ENCODE results near the gene SFMBT2. TPM values are rescaled to one million over a fixed set of nuclear protein-coding genes. Genes with fewer than 3 reads are reported as not detected.

The SFMBT2 gene
- total RNA-seq, 6 experiments from 2014 or later = 1.4 to 3.4 (median 1.8) TPM

DNA sequence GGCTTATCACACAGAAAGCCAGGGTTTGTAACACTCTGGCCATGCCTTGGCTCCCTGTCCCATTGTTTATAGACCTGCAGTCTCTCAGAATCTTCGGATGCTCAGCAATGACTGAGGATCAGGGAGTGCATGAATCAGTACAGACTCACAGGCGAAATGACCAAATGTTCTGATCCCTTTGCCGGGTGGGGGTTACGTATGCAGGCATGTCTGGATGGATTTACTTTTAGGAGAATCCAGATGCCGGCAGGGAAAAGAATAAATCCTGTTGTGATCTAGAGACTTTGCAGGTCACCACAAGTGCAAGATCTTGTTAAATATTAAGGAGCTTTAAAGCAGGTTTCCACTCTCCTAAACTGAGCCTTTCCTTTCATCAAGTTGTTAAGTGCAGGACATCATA, 149.5 kb downstream of the SFMBT2 start:
- H3K27ac ChIP-seq = no peak overlapping the region
- WGBS (ENCODE audit: insufficient coverage, low coverage, low lambda C conversion rate, missing lambda C conversion rate) = 88% methylated on average over 5 of the region's 5 CpGs
- TF ChIP-seq CTCF (IDR thresholded peaks at IDR 0.05) (no peak), POLR2A (IDR thresholded peaks at IDR 0.05) (no peak)
- DNase-seq = no peak
- H3K27me3 ChIP-seq = no peaks in the 10 kb centered on the region
- intact Hi-C loops (cut with DNase I) = no loop called here
- no peaks in the 10 kb centered on the region for H3K9me3 ChIP-seq
- H3K36me3 ChIP-seq = no peaks in the 10 kb centered on the region
- ATAC-seq = no peak
- H3K4me3 ChIP-seq = no peak overlapping the region
- H3K4me1 ChIP-seq = no peaks in the 10 kb centered on the region

DNA sequence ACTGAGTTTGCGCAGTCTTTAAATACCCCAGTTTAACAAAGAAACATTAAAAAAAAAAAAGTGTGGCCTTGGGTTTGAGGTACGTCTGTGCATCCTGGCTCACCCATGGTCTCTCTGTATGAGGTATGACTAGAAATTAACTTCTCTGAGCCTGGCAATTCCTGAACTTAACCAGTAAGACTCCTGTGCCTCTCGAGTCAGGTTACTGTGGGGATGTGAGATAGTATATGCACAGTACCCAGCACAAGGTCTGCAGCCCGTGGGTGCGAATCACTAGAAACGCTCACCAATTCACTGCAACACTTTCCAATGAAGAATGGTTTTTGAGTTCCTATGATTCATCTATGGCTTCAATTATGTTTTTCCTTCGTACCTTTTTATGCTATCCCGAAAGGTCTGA, 149.9 kb downstream of the SFMBT2 start:
- intact Hi-C loops (cut with DNase I) = no loop called here
- WGBS (ENCODE audit: insufficient coverage, low coverage, low lambda C conversion rate, missing lambda C conversion rate) = 89% methylated on average over 8 of the region's 8 CpGs
- H3K4me3 ChIP-seq = no peak overlapping the region
- no peaks in the 10 kb centered on the region for H3K4me1 ChIP-seq
- ATAC-seq (no peak), DNase-seq (no peak)
- no peaks in the 10 kb centered on the region for H3K36me3 ChIP-seq
- H3K9me3 ChIP-seq = no peaks in the 10 kb centered on the region
- H3K27ac ChIP-seq = no peak overlapping the region
- H3K27me3 ChIP-seq = no peaks in the 10 kb centered on the region
- no peak for TF ChIP-seq CTCF (IDR thresholded peaks at IDR 0.05)
- TF ChIP-seq POLR2A (IDR thresholded peaks at IDR 0.05) = no peak

DNA sequence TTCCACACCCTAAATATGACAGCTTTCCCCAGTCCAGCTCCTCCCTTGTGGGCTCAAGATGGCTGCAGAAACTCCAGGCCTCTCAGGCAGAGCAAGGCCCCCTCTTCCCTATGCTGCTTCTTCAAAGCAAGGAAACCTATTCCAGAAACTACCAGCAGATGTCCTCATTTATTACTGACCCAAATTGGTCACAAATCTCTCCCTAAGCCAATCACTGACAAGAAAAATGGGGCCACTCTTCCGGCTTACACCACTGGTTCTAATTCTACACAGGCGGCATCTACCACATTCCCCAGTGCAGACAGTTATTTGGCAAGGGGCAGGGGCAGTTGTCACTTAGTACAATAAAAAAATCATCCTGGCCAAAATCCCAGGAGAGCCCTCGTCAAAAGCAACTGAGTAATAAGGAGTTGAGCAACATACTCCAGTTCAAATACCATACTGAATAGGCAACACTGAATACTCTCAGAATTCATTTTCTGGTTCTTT, 150.4 kb downstream of the SFMBT2 start:
- 16% methylated on average over 3 of the region's 3 CpGs for WGBS (ENCODE audit: insufficient coverage, low coverage, low lambda C conversion rate, missing lambda C conversion rate)
- ATAC-seq (peak; percentile 80 to 89 (median 85)), DNase-seq (no peak)
- Histone ChIP-seq H3K36me3 (no peaks in the 10 kb centered on the region), H3K9me3 (no peaks in the 10 kb centered on the region), H3K4me1 (no peaks in the 10 kb centered on the region), H3K27ac (no peak overlapping the region), H3K4me3 (no peak overlapping the region), H3K27me3 (no peaks in the 10 kb centered on the region)
- intact Hi-C loops (cut with DNase I) = no loop called here
- TF ChIP-seq POLR2A (IDR thresholded peaks at IDR 0.05) = no peak
- peak; percentile 50 to 64 (median 54) for TF ChIP-seq CTCF (IDR thresholded peaks at IDR 0.05)

DNA sequence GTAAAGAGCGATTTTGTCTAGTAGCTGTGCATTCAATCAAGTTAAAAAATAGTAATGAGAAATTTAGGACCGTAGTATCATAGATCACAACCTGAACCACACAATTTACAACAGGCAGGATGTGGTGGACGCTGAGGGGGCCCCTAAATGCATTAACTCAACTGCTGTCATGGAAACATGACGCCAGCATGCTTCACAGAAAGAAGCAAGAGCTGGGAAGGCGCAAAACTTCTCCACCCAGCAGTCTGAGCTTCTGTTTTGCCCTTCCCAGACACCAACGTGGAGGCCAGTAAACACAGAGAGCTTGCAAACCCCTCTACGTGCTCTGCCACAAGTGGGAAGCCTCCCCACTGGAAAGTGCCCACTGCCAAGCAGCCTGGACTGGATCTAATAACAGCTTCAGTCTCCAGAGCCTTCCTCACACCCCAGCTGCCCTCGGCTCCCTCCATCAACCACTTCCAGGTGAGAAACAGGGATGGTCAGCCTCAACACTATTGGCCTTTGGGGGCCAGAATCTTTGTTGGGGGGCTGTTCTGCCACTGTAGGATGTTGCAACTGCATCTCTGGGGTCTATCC, 151.8 kb downstream of the SFMBT2 start:
- 33% methylated on average over 6 of the region's 8 CpGs for WGBS (ENCODE audit: insufficient coverage, low coverage, low lambda C conversion rate, missing lambda C conversion rate)
- no peaks in the 10 kb centered on the region for H3K27me3 ChIP-seq
- ATAC-seq (no peak), DNase-seq (no peak)
- H3K9me3 ChIP-seq = no peaks in the 10 kb centered on the region
- no peak for TF ChIP-seq CTCF (IDR thresholded peaks at IDR 0.05)
- intact Hi-C loops (cut with DNase I) = loop anchor here in 1 of 2 donors (10.0 kb wide), 1 partner anchor 166 kb away; no protein-coding TSS in a partner anchor
- no peaks in the 10 kb centered on the region for H3K36me3 ChIP-seq
- no peak overlapping the region for H3K27ac ChIP-seq
- H3K4me3 ChIP-seq = no peak overlapping the region
- H3K4me1 ChIP-seq = no peaks in the 10 kb centered on the region

Measured in right lobe of liver (tissue), 6 donors.